ENCODE measurements around the gene DMRTC1.
"Not testable (repeated sequence)": the region's sequence is repeated elsewhere in the genome, so short reads cannot be mapped to it uniquely, and the experiment has no call there.

DNA sequence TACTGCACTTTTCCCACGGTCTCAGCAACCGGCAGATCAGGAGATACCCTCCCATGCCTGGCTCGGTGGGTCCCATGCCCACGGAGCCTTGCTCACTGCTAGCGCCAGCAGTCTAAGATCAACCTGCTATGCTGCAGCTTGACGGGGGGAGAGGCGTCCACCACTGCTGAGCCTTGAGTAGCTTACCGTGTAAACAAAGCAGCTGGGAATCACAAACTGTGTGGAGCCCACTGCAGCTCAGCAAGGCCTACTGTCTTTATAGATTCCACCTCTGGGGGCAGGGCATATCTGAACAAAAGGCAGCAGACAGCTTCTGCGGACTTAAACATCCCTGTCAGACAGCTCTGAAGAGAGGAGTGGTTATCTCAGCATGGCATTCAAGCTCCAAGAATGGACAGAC lies 16.3 kb upstream of the DMRTC1 start:
- TF ChIP-seq, protein P1, sequence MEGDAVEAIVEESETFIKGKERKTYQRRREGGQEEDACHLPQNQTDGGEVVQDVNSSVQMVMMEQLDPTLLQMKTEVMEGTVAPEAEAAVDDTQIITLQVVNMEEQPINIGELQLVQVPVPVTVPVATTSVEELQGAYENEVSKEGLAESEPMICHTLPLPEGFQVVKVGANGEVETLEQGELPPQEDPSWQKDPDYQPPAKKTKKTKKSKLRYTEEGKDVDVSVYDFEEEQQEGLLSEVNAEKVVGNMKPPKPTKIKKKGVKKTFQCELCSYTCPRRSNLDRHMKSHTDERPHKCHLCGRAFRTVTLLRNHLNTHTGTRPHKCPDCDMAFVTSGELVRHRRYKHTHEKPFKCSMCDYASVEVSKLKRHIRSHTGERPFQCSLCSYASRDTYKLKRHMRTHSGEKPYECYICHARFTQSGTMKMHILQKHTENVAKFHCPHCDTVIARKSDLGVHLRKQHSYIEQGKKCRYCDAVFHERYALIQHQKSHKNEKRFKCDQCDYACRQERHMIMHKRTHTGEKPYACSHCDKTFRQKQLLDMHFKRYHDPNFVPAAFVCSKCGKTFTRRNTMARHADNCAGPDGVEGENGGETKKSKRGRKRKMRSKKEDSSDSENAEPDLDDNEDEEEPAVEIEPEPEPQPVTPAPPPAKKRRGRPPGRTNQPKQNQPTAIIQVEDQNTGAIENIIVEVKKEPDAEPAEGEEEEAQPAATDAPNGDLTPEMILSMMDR (IDR thresholded peaks at IDR 0.05), result not testable (repeated sequence)
- TF ChIP-seq POLR2A (IDR thresholded peaks at IDR 0.05), result not testable (repeated sequence)

Data from uterus (tissue), 2 donors.